Stomach (tissue), 9 donors: ENCODE results near the gene PPIP5K2. TPM values are rescaled to one million over a fixed set of nuclear protein-coding genes. Genes with fewer than 3 reads are reported as not detected.

Experiments used
- DNase-seq, 2 donors: peaks; one replicate each; pipeline versions ENCODE4 v3.0.0 to v3.0.0-alpha.2; 2013 to 2019
- H3K27ac ChIP-seq, 5 donors: fragments of 200-600 bp in 4 of 5; sonication (generic) in 4 of 5; one replicate each; pipeline ENCODE4 v1.5.1; 2013 to 2019; ENCODE audit warnings: mild to moderate bottlenecking in 1 of 5, moderate library complexity in 1 of 5
- H3K27me3 ChIP-seq, 3 donors: fragments of 200-600 bp; sonication (generic); one replicate each; pipeline ENCODE4 v1.5.1; 2017 to 2019; ENCODE audit warnings: mixed run types in 1 of 3
- H3K36me3 ChIP-seq, 4 donors: fragments of 200-600 bp; sonication (generic); 1 replicate in 3 of 4; 2 replicates in 1 of 4; pipeline ENCODE4 v1.5.1; 2016 to 2019
- H3K4me1 ChIP-seq, 4 donors: fragments of 200-600 bp; sonication (generic); one replicate each; pipeline ENCODE4 v1.5.1; 2016 to 2019
- H3K4me3 ChIP-seq, 4 donors: fragments of 200-600 bp; sonication (generic) in 3 of 4; one replicate each; pipeline ENCODE4 v1.5.1; 2016 to 2019; ENCODE audit warnings: mild to moderate bottlenecking in 1 of 4
- H3K9me3 ChIP-seq, 4 donors: fragments of 200-600 bp; sonication (generic); one replicate each; pipeline ENCODE4 v1.5.1; 2016 to 2019
- EP300 ChIP-seq: sonication (generic); formaldehyde crosslinking; IDR thresholded peaks from one replicate; pipeline ENCODE4 v1.6.1; 2017; ENCODE audit warnings: antibody characterized with exemption
- POLR2A ChIP-seq, 4 donors: fragments of 450-650 bp; IDR thresholded peaks; one replicate each; pipeline ENCODE4 v1.6.1; 2016; ENCODE audit warnings: antibody characterized with exemption in 4 of 4, control low read depth in 2 of 4, mild to moderate bottlenecking in 1 of 4, moderate library complexity in 1 of 4
- POLR2AphosphoS5 ChIP-seq, 3 donors: sonication (generic); formaldehyde crosslinking; IDR thresholded peaks; one replicate each; pipeline ENCODE4 v1.6.1; 2016; ENCODE audit warnings: antibody characterized with exemption in 3 of 3
- WGBS, 5 donors: extraction: QIAGEN DNeasy Blood & Tissue Kit in 3 of 5; methylation state at CpG; one replicate each; pipeline versions ENCODE4 v1.1.5 to v1.1.7; 2013 to 2018; 5-methylcytosine and 5-hydroxymethylcytosine counted together
- intact Hi-C: fragments of 100-400 bp; cut with DNase I; formaldehyde crosslinking; loops from one replicate; pipeline ENCODE4 v1.15.1; 2023; ENCODE audit warnings: low total_unique reads
- polyA plus RNA-seq, 3 donors: library from polyadenylated mRNA; stranded (reverse); fragments of 200-250 nt; gene quantifications; one replicate each; pipeline ENCODE4 v1.2.3, GENCODE V29; 2013
- total RNA-seq, 5 donors: library from RNA; depleted of rRNA; stranded (reverse); fragments of >200 nt; gene quantifications; one replicate each; pipeline versions ENCODE4 v1.1.0 to v1.2.3, GENCODE V29; 2014 to 2016
- TF ChIP-seq, protein P1 (sequence below), 7 experiments: fragments of 450-650 bp in 4 of 7; fragments of 200-600 bp in 3 of 7; sonication (generic) in 3 of 7; IDR thresholded peaks; one replicate each; pipeline ENCODE4 v1.5.1; 2016 to 2019; ENCODE audit warnings: antibody characterized with exemption in 7 of 7, control low read depth in 2 of 7, mild to moderate bottlenecking in 1 of 7
- donor health status: healthy with polysubstance abuse.
- donor health status: Bipolar disorder and iron deficiency.
- donor health status: healthy.

The PPIP5K2 gene
- total and polyA plus RNA-seq, 8 donors, result 12.1 to 101 (median 28.2) TPM

DNA sequence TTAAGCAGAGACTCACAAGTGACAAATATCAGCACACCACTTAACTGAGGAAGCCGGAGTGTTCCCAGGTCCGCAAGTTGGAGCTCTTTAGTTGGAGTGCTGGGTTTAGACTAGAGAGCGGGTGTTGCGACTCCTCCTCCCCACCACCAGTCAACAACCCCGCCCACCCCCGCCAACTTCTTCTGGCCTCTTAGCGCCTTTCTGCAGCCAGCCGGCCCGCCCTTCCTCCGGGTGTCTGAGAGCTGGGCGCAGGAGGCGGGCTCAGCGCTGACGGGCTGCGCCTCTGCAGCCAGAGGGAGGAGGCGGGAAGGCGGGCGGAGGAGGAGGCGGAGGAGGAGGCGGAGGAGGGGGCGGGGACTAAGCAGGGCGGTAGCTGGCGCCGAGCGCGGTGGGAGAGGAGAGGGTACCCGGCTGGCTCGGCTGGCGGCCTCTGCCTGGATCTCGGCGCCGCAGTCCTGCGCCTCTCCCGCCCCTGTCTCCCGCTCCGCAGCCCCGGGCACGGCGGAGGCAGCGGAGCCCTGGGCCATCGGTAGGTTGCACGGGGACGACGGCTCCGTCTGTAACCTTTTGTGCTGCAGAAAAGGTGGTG is 138.4 kb downstream of the PPIP5K2 start, which contains the start of gene MACIR:
Gene MACIR, plus strand, starts transcription at position 396 of the 589 bp plus-strand sequence. CDS start 17,157 bp downstream, outside the sequence.
- Histone ChIP-seq H3K27me3 (no peaks in the 10 kb centered on the region), H3K36me3 (no peaks in the 10 kb centered on the region), H3K4me1 (peaks cover 0 to 41% (median 25%) of the 10 kb centered on the region in 4 donors), H3K9me3 (no peaks in the 10 kb centered on the region), H3K27ac (peak within 1 kb of the TSS; percentile 88 to 95 (median 92)), H3K4me3 (peak within 1 kb of the TSS; percentile 84 to 97 (median 88))
- 0% methylated on average over 13 to 45 of the region's 45 CpGs for WGBS, 5 donors
- intact Hi-C loops, result loop anchor here (10.0 kb wide), 1 partner anchor 206 kb away; no protein-coding TSS in a partner anchor
- TF ChIP-seq POLR2AphosphoS5 (IDR thresholded peaks at IDR 0.05) (peak in 2 of 3 donors; percentile 73 to 83), POLR2A (IDR thresholded peaks at IDR 0.05) (peak in 1 of 4 donors; percentile 20), EP300 (no peak)
- TF ChIP-seq, protein P1, sequence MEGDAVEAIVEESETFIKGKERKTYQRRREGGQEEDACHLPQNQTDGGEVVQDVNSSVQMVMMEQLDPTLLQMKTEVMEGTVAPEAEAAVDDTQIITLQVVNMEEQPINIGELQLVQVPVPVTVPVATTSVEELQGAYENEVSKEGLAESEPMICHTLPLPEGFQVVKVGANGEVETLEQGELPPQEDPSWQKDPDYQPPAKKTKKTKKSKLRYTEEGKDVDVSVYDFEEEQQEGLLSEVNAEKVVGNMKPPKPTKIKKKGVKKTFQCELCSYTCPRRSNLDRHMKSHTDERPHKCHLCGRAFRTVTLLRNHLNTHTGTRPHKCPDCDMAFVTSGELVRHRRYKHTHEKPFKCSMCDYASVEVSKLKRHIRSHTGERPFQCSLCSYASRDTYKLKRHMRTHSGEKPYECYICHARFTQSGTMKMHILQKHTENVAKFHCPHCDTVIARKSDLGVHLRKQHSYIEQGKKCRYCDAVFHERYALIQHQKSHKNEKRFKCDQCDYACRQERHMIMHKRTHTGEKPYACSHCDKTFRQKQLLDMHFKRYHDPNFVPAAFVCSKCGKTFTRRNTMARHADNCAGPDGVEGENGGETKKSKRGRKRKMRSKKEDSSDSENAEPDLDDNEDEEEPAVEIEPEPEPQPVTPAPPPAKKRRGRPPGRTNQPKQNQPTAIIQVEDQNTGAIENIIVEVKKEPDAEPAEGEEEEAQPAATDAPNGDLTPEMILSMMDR (IDR thresholded peaks at IDR 0.05), result peak in 3 of 7 experiments; percentile 10 to 39 (median 27)
- DNase-seq, result peak; percentile 97 to 99

GRCh38 chr5:103258957-103259704 is 139.0 kb downstream of the PPIP5K2 start:
- H3K4me3 ChIP-seq, result peak overlapping the region; percentile 84 to 97 (median 88)
- WGBS, 5 donors, result 0 to 1% (median 1%) methylated on average over 16 to 91 of the region's 91 CpGs
- peak overlapping the region; percentile 88 to 95 (median 92) for H3K27ac ChIP-seq
- no peaks in the 10 kb centered on the region for H3K36me3 ChIP-seq
- peaks cover 0 to 48% (median 28%) of the 10 kb centered on the region in 4 donors for H3K4me1 ChIP-seq
- no peaks in the 10 kb centered on the region for H3K9me3 ChIP-seq
- DNase-seq, result peak; percentile 64 to 86
- intact Hi-C loops, result loop anchor here (10.0 kb wide), 1 partner anchor 206 kb away; no protein-coding TSS in a partner anchor
- H3K27me3 ChIP-seq, result no peaks in the 10 kb centered on the region
- no peak for TF ChIP-seq EP300
- TF ChIP-seq POLR2A (IDR thresholded peaks at IDR 0.05), result no peak
- no peak for TF ChIP-seq POLR2AphosphoS5 (IDR thresholded peaks at IDR 0.05)
- TF ChIP-seq, protein P1 (IDR thresholded peaks at IDR 0.05), result no peak

- H3K27me3 ChIP-seq, result no peaks in the 10 kb centered on the region
- intact Hi-C loops, result loop anchor here (10.0 kb wide), 1 partner anchor 205 kb away; no protein-coding TSS in a partner anchor
- H3K36me3 ChIP-seq, result no peaks in the 10 kb centered on the region
- DNase-seq, result no peak
- peak overlapping the region; percentile 88 to 95 (median 92) for H3K27ac ChIP-seq
- H3K9me3 ChIP-seq, result no peaks in the 10 kb centered on the region
- H3K4me1 ChIP-seq, result peaks cover 5 to 55% (median 30%) of the 10 kb centered on the region in 4 donors
- no peak for TF ChIP-seq POLR2AphosphoS5 (IDR thresholded peaks at IDR 0.05)
- TF ChIP-seq POLR2A (IDR thresholded peaks at IDR 0.05), result no peak
- no peak for TF ChIP-seq EP300
- TF ChIP-seq, protein P1 (IDR thresholded peaks at IDR 0.05), result no peak
- peak overlapping the region; percentile 84 to 97 (median 88) for H3K4me3 ChIP-seq
- WGBS, 5 donors, result 2 to 9% (median 3%) methylated on average over 8 to 20 of the region's 20 CpGs
Measured at GRCh38 chr5:103259705-103260355, 139.7 kb downstream of the PPIP5K2 start.

- Histone ChIP-seq H3K4me1 (peaks cover 10 to 55% (median 32%) of the 10 kb centered on the region in 4 donors), H3K27me3 (no peaks in the 10 kb centered on the region), H3K9me3 (no peaks in the 10 kb centered on the region), H3K27ac (no peak overlapping the region), H3K36me3 (no peaks in the 10 kb centered on the region), H3K4me3 (peak overlapping the region in 2 of 4 donors; percentile 84 to 97)
- DNase-seq, result no peak
- TF ChIP-seq POLR2A (IDR thresholded peaks at IDR 0.05), result no peak
- TF ChIP-seq POLR2AphosphoS5 (IDR thresholded peaks at IDR 0.05), result no peak
- no peak for TF ChIP-seq EP300
- TF ChIP-seq, protein P1 (IDR thresholded peaks at IDR 0.05), result no peak
- intact Hi-C loops, result no loop called here
- 41 to 58% (median 54%) methylated on average over 3 of the region's 3 CpGs for WGBS, 5 donors
Measured at GRCh38 chr5:103260951-103261350, 140.8 kb downstream of the PPIP5K2 start.
